HG03520 (cell line): ENCODE data around the gene ACD.

ENCODE experiments used
- ATAC-seq: cut with Tn5 transposase; IDR thresholded peaks from one replicate; pipeline ENCODE4 v1.9.1; 2021; ENCODE audit warnings: mild to moderate bottlenecking, moderate library complexity; ENCODE audit not compliant: unreplicated experiment

ACD gene

GRCh38 chr16:67648088-67648763, 11.8 kb downstream of the ACD start:
- no peak for ATAC-seq

DNA sequence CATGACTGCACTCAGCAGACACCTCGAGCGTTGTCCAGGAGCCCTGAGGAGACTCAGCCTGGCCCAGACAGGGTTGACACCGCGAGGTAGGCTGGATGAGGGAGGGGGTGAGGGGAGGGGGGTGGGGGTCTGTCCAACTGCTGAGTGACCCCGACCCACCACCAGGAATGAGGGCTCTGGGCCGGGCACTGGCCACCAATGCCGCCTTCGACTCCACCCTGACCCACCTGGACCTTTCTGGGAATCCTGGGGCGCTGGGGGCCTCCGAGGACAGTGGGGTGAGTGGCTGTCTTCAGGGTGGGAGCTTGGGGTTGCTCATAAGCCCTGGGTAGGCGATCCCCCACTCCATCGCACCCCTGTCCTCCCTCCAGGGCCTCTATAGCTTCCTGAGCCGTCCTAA, 12.4 kb downstream of the ACD start:
- no peak for ATAC-seq

DNA sequence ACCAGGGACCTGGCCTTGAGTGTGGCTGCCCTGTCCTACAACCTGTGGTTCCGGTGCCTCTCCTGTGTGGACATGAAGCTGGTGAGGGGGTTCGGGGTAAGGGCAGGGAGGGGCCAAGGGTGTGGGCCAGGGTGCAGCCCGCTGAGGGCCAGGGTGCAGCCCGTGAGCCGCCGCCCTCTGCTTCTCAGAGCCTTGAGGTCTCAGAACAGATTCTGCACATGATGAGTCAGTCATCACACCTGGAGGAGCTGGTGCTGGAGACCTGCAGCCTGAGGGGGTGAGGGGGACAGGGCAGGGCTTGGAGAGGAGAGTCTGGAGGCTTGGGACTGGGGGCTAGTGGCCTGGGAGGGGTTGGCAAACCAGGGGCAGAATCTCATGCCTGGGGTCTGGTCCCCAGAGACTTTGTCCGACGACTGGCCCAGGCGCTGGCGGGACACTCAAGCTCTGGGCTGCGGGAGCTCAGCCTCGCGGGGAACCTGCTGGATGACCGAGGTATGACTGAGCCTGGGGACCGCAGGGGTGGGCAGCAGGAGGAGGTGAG, 12.9 kb downstream of the ACD start:
- ATAC-seq, result no peak

DNA sequence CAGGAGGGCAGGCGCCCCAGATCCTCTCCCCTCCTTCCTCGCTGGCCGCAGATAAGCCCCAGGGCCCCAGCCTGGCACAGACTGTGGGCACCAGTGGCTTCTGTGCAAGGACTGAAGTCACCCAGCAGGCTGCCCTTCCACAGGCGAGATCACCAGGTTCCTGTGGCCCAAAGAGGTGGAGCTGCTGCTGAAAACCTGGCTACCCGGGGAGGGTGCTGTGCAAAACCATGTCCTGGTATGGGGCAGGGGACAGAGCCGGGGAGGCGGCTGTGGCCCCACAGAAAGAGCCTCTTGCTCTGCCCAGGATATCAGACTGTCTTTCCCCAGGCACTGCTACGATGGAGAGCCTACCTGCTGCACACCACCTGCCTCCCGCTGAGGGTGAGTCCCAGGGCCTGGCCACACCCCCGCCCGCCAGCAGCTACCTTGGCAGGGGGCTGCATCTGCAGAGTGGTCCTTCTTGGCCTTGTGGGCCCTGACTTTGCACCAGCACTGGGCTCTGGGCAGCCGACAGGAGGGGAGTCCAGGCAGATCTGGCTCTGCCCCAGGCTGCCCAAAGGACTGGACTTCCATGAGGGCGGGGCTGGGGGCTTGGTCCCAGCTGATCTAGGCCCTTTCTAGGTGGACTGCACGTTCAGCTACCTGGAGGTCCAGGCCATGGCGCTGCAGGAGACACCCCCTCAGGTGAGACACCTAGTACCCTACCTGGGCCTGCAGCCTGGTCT, 14.5 kb downstream of the ACD start:
- ATAC-seq, result no peak

DNA sequence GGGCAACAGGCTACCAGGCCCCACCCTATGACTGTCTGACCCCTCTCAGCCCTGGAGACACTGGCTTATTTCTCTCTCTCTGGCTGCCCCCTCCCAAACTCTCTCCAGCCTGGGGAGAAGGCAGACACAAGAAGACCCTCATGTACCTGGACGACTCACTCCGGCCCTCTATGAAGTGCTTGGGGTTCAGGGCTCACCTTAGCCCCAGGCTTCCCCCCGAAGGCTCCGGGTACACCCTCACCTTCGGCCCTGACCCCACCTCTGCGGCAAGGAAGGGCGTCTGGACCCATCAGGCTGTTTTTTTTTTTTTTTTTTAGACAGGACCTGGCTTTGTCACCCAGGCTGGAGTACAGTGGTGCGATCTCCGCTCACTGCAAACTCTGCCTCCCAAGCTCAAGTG, 16.0 kb downstream of the ACD start:
- ATAC-seq, result no peak

DNA sequence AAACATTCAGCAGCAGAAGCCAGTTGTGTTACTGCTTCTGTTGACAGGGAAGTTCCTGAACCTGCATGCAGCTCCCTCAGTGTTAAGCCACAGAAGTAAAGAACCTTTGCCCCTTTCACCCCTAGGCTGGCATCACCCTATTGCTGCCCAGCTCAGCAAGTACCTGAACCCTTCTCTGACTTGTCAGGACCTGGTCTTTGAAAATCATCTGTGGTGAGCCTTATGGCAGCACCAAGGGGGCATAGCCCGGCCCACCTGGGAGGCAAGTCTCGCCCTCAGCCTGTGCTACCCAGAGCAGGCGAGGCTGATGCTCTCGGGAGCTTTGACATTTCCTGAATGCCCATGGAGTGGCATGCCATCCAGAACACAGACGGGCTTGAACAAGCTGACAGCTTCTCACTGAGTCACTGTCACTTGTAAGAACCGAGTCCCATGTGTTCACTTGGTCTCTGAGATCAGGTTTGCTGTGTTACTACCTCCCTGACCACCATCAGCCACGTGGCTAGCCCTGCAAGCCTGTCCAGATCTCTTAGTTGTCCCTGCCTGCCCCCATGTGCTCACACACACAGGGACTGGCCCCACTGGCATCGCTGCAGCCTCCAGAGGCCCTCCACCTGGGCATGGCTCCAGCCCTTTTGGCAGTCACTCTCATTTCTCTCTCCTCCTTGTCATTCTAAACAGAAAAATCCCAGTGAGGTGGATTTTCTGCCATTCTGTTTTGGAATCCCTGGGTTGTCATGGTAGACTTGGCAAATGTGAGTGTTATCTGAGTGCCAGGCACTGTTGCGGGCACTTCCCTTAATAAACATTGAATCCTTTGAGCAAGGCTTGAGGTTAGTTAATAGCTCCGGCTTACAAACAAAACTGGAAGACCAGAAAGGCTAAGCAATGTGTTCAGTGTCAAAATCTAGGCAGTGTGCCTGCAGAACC, 18.0 kb downstream of the ACD start:
- ATAC-seq, result no peak

GRCh38 chr16:67637625-67638024, 22.4 kb downstream of the ACD start:
- ATAC-seq, result no peak

DNA sequence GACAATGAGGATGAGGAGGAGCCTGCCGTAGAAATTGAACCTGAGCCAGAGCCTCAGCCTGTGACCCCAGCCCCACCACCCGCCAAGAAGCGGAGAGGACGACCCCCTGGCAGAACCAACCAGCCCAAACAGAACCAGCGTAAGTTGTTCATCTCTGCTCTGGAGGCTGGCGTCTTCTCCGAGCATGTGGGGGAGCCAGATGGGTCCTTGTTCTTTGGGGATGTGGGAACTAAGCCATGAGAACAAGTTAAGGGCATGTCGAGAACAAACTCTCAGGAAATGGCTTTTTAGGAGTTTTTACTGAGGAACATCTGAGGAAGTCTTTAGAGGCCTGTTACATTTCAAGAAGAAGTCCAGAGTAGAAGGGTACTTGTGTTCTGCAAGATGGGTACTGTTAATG, 23.3 kb downstream of the ACD start:
- ATAC-seq, result no peak

DNA sequence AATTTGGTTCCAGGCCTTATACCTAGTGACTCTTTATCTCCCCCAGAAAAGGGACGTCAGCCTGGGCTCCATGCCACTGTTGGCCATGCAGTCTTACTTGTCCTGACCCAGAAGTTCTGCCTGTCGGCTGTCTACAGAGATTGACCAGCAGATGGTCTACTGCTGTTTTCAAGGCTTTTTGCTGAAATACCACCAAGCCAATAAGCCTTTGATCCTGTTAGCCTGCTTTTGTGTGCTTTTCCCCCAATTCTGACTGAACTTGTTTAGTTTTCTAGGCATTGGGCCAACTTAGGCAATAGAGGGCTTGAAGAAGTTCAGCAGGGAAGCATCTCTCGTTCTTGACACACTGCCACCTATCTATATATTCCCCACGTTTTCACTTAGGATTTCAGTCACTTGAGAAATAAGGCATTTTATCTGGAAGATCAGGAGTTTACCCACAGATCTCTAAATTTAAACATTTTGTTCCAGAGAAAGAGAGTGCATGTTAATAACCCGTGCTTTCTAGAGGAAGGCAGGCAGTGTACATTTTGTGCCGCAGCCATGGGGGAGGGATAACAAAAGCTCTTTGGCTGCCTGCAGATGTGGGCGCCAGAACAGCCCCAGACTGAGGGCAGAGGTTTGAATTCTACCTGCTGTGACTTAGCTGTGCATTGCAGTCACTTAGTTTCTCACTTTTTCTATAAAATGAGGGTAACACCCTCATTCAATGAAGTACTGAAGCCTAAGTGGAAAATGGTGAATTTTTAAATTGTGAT, 27.5 kb downstream of the ACD start:
- ATAC-seq, result no peak

GRCh38 chr16:67628216-67628615, 31.8 kb downstream of the ACD start:
- ATAC-seq, result no peak

DNA sequence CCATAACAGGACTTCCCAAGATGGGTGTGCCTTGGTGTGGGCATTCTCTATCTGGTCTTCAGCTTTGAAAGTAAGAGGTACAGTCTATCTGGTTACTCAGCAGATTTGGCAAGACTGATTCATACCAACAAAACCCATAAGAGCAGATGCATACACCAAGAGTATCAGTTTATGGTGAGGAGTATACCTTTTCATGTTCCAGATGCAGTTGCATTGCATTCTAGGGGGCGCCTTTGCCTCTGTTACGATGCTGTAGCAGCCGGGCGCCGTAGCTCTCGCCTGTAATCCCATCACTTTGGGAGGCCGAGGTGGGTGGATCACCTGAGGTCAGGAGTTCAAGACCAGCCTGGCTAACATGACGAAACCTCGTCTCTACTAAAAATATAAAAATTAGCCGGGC, 46.3 kb downstream of the ACD start:
- ATAC-seq, result no peak

DNA sequence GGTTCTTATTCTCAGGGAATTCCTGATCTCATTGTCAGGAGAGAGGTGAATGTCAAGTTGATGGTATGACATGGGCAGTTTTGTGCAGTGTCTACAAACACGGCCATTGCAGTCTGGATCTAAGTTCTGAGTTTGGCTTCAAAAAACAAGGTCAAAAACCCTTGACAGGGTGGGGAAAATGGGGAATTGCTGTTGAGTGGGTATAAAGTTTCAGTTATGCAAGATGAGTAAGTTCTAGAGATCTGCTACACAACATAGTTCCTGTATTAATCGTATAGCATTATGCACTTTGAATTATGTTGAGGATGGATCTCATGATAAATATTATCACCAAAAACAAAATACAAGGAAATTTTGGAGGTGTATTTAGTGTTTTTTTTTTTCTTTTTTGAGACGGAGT, 51.7 kb downstream of the ACD start:
- no peak for ATAC-seq
